Fibroblast of upper back skin (primary cell): Measurements from ENCODE around the gene PTPDC1.

Source experiments
- DNase-seq: peaks from one replicate; pipeline ENCODE4 v3.0.0-alpha.2; 2013

PTPDC1 gene

GRCh38 chr9:94142353-94142752 is 58.1 kb downstream of the PTPDC1 start:
- DNase-seq, result no peak

- peak; percentile 37 for DNase-seq
These were observed 60.1 kb downstream of the PTPDC1 start for GRCh38 chr9:94144394-94144793.

- no peak for DNase-seq
These were observed 61.4 kb downstream of the PTPDC1 start for GRCh38 chr9:94145640-94146039.

- no peak for DNase-seq
These were observed 63.5 kb downstream of the PTPDC1 start for GRCh38 chr9:94147776-94148175.

GRCh38 chr9:94148419-94148818 is 64.2 kb downstream of the PTPDC1 start:
- DNase-seq, result no peak

- no peak for DNase-seq
These were observed 65.4 kb downstream of the PTPDC1 start for GRCh38 chr9:94149696-94150095.

GRCh38 chr9:94150279-94150828 is 66.1 kb downstream of the PTPDC1 start:
- peak; percentile 41 for DNase-seq

GRCh38 chr9:94150890-94151650 is 66.8 kb downstream of the PTPDC1 start:
- no peak for DNase-seq

- no peak for DNase-seq
These were observed 69.6 kb downstream of the PTPDC1 start for GRCh38 chr9:94153905-94154304.

- DNase-seq, result no peak
These were observed 72.2 kb downstream of the PTPDC1 start for GRCh38 chr9:94156348-94157049.

- DNase-seq, result peak; percentile 76
These were observed 73.0 kb downstream of the PTPDC1 start for GRCh38 chr9:94157050-94157801.
